Peyer's patch (tissue), 4 donors: Measurements from ENCODE around the gene INPP4A. TPM values are rescaled to one million over a fixed set of nuclear protein-coding genes. Genes with fewer than 3 reads are reported as not detected.

ENCODE experiments used
- DNase-seq, 3 donors: peaks; one replicate each; pipeline ENCODE4 v3.0.0-alpha.2; 2017 to 2019
- H3K27ac ChIP-seq, 4 donors: fragments of 200-600 bp; sonication (generic); one replicate each; pipeline ENCODE4 v1.5.1; 2016 to 2019
- H3K27me3 ChIP-seq, 2 donors: fragments of 200-600 bp; sonication (generic); one replicate each; pipeline ENCODE4 v1.5.1; 2019
- H3K36me3 ChIP-seq, 3 donors: fragments of 200-600 bp; sonication (generic); one replicate each; pipeline ENCODE4 v1.5.1; 2016 to 2019
- H3K4me1 ChIP-seq, 4 donors: fragments of 200-600 bp; sonication (generic); one replicate each; pipeline ENCODE4 v1.5.1; 2016 to 2019
- H3K4me3 ChIP-seq, 4 donors: fragments of 200-600 bp; sonication (generic); 1 replicate in 3 of 4; 2 replicates in 1 of 4; pipeline ENCODE4 v1.5.1; 2016 to 2019; ENCODE audit warnings: mild to moderate bottlenecking in 1 of 4
- H3K9me3 ChIP-seq, 4 donors: fragments of 200-600 bp; sonication (generic); one replicate each; pipeline ENCODE4 v1.5.1; 2016 to 2019; ENCODE audit warnings: mild to moderate bottlenecking in 1 of 4
- CTCF ChIP-seq, 6 experiments: fragments of 450-650 bp in 4 of 6; fragments of 200-600 bp in 2 of 6; sonication (generic) in 1 of 6; IDR thresholded peaks; one replicate each; pipeline ENCODE4 v1.5.1; 2017 to 2019; ENCODE audit warnings: antibody characterized with exemption in 6 of 6, mild to moderate bottlenecking in 3 of 6, moderate library complexity in 1 of 6
- POLR2A ChIP-seq, 2 donors: fragments of 450-650 bp; IDR thresholded peaks; one replicate each; pipeline ENCODE4 v1.5.1; 2017; ENCODE audit warnings: antibody characterized with exemption in 2 of 2, mild to moderate bottlenecking in 2 of 2, moderate library complexity in 2 of 2
- total RNA-seq, 4 donors: library from RNA; depleted of rRNA; stranded (reverse); fragments of >200 nt; gene quantifications; one replicate each; pipeline ENCODE4 v1.1.0, GENCODE V29; 2016

INPP4A gene
- total RNA-seq, 4 donors from 2014 or later: 15.6 to 78.4 (median 27.4) TPM

- DNase-seq: no peak
- H3K27ac ChIP-seq: peak overlapping the region; percentile 54 to 72 (median 65)
- TF ChIP-seq POLR2A (IDR thresholded peaks at IDR 0.05) (no peak), CTCF (IDR thresholded peaks at IDR 0.05) (no peak)
- peaks cover 0 to 63% (median 13%) of the 10 kb centered on the region in 4 donors for H3K4me1 ChIP-seq
- no peaks in the 10 kb centered on the region for H3K27me3 ChIP-seq
- H3K9me3 ChIP-seq: no peaks in the 10 kb centered on the region
- no peak overlapping the region for H3K4me3 ChIP-seq
- H3K36me3 ChIP-seq: no peaks in the 10 kb centered on the region
Measured at GRCh38 chr2:98454500-98455235, 10.0 kb downstream of the INPP4A start.

- Histone ChIP-seq H3K27ac (peak overlapping the region; percentile 54 to 72 (median 65)), H3K9me3 (no peaks in the 10 kb centered on the region), H3K4me1 (peaks cover 0 to 72% (median 17%) of the 10 kb centered on the region in 4 donors), H3K4me3 (peak overlapping the region in 1 of 4 donors; percentile 1), H3K27me3 (no peaks in the 10 kb centered on the region), H3K36me3 (no peaks in the 10 kb centered on the region)
- no peak for TF ChIP-seq CTCF (IDR thresholded peaks at IDR 0.05)
- TF ChIP-seq POLR2A (IDR thresholded peaks at IDR 0.05): no peak
- DNase-seq: peak in 1 of 3 donors; percentile 13
Measured at GRCh38 chr2:98455494-98455976, 10.9 kb downstream of the INPP4A start.

- peak overlapping the region in 2 of 4 donors; percentile 53 to 67 for H3K27ac ChIP-seq
- peak in 1 of 3 donors; percentile 13 for DNase-seq
- TF ChIP-seq POLR2A (IDR thresholded peaks at IDR 0.05) (no peak), CTCF (IDR thresholded peaks at IDR 0.05) (no peak)
- peaks cover 0 to 77% (median 20%) of the 10 kb centered on the region in 4 donors for H3K4me1 ChIP-seq
- H3K4me3 ChIP-seq: no peak overlapping the region
- no peaks in the 10 kb centered on the region for H3K36me3 ChIP-seq
- no peaks in the 10 kb centered on the region for H3K27me3 ChIP-seq
- no peaks in the 10 kb centered on the region for H3K9me3 ChIP-seq
Measured at GRCh38 chr2:98457045-98457696, 12.5 kb downstream of the INPP4A start.

GRCh38 chr2:98458207-98458606 is 13.5 kb downstream of the INPP4A start:
- Histone ChIP-seq H3K27ac (peak overlapping the region in 2 of 4 donors; percentile 25 to 67), H3K9me3 (no peaks in the 10 kb centered on the region), H3K4me1 (peaks cover 0 to 71% (median 22%) of the 10 kb centered on the region in 4 donors), H3K36me3 (no peaks in the 10 kb centered on the region), H3K27me3 (no peaks in the 10 kb centered on the region), H3K4me3 (no peak overlapping the region)
- TF ChIP-seq CTCF (IDR thresholded peaks at IDR 0.05): no peak
- TF ChIP-seq POLR2A (IDR thresholded peaks at IDR 0.05): no peak
- peak in 1 of 3 donors; percentile 14 for DNase-seq

- peak in 1 of 3 donors; percentile 13 for DNase-seq
- Histone ChIP-seq H3K9me3 (no peaks in the 10 kb centered on the region), H3K4me1 (peaks cover 0 to 77% (median 28%) of the 10 kb centered on the region in 4 donors), H3K27me3 (no peaks in the 10 kb centered on the region), H3K36me3 (no peaks in the 10 kb centered on the region), H3K27ac (peak overlapping the region in 2 of 4 donors; percentile 3 to 25), H3K4me3 (no peak overlapping the region)
- TF ChIP-seq POLR2A (IDR thresholded peaks at IDR 0.05): no peak
- no peak for TF ChIP-seq CTCF (IDR thresholded peaks at IDR 0.05)
Measured at GRCh38 chr2:98458667-98459380, 14.2 kb downstream of the INPP4A start.
